Smooth muscle cell (in vitro differentiated cells): Measurements from ENCODE around the gene PFKM. TPM values are rescaled to one million over a fixed set of nuclear protein-coding genes. Genes with fewer than 3 reads are reported as not detected.

Experiments used
- DNase-seq: peaks from one replicate; lab custom pipeline; 2025; ENCODE audit not compliant: unreplicated experiment; lab: John Stamatoyannopoulos, UW
- H2AFZ ChIP-seq: fragments of 200-600 bp; sonication (generic); 2 replicates; pipeline ENCODE4 v1.6.0; 2016; ENCODE audit warnings: antibody characterized with exemption, low read depth, mild to moderate bottlenecking
- H3F3A ChIP-seq: fragments of 200-600 bp; sonication (generic); 2 replicates; pipeline ENCODE4 v1.6.0; 2017; ENCODE audit warnings: antibody characterized with exemption, low read depth
- H3K27ac ChIP-seq: fragments of 200-600 bp; sonication (generic); 2 replicates; pipeline ENCODE4 v1.5.1; 2016; ENCODE audit warnings: low read depth, mild to moderate bottlenecking
- H3K27me3 ChIP-seq: fragments of 200-600 bp; sonication (generic); 2 replicates; pipeline ENCODE4 v1.6.1; 2016; ENCODE audit warnings: low read depth, mild to moderate bottlenecking
- H3K36me3 ChIP-seq: fragments of 200-600 bp; sonication (generic); 2 replicates; pipeline ENCODE4 v1.5.1; 2016; ENCODE audit warnings: low read depth
- H3K4me1 ChIP-seq: fragments of 200-600 bp; sonication (generic); 2 replicates; pipeline ENCODE4 v1.5.1; 2016; ENCODE audit warnings: low read depth
- H3K4me2 ChIP-seq: fragments of 200-600 bp; sonication (generic); 2 replicates; pipeline ENCODE4 v1.6.0; 2016; ENCODE audit warnings: mild to moderate bottlenecking
- H3K4me3 ChIP-seq: fragments of 200-600 bp; sonication (generic); 2 replicates; pipeline ENCODE4 v1.5.1; 2016; ENCODE audit warnings: mild to moderate bottlenecking
- H3K79me2 ChIP-seq: fragments of 200-600 bp; sonication (generic); 2 replicates; pipeline ENCODE4 v1.6.0; 2016; ENCODE audit warnings: low read depth, mild to moderate bottlenecking
- H3K9ac ChIP-seq: fragments of 200-600 bp; sonication (generic); 2 replicates; pipeline ENCODE4 v1.6.0; 2016; ENCODE audit warnings: low read depth
- H3K9me3 ChIP-seq: fragments of 200-600 bp; sonication (generic); replicated peaks from 2 replicates; pipeline ENCODE4 v1.5.1; 2016; ENCODE audit warnings: low read depth
- H4K20me1 ChIP-seq: fragments of 200-600 bp; sonication (generic); 2 replicates; pipeline ENCODE4 v1.6.0; 2016; ENCODE audit warnings: low read depth
- WGBS: methylation state at CpG from one replicate; pipeline ENCODE4 v1.1.7; 2016; ENCODE audit warnings: low lambda C conversion rate; 5-methylcytosine and 5-hydroxymethylcytosine counted together
- microRNA-seq: library from miRNA; unstranded; fragments of <30 nt; microRNA quantifications from one replicate; pipeline ENCODE4, GENCODE V29; 2016; ENCODE audit warnings: borderline number of aligned reads
- polyA plus RNA-seq: library from polyadenylated mRNA; unstranded; fragments of >200 nt; fragmentation: Nextera tagmentation; extraction: Ambion mirVana; gene quantifications from 2 replicates; pipeline ENCODE4 v1.2.1, GENCODE V29; 2016
- small RNA-seq: library from RNA; depleted of rRNA; stranded (forward); fragments of <200 nt; gene quantifications from one replicate; pipeline ENCODE3, GENCODE V24; 2014
- total RNA-seq: library from RNA; depleted of rRNA; stranded (reverse); fragments of >200 nt; gene quantifications from 2 replicates; pipeline ENCODE4 v1.2.3, GENCODE V29; 2014
- TF ChIP-seq, protein P1 (sequence below): fragments of 200-600 bp; sonication (generic); IDR thresholded peaks from 2 replicates; pipeline ENCODE4 v1.5.1; 2017; ENCODE audit warnings: borderline replicate concordance, mild to moderate bottlenecking, antibody characterized with exemption; ENCODE audit not compliant: insufficient read depth, poor library complexity, severe bottlenecking

PFKM gene
- total and polyA plus RNA-seq, 2 experiments from 2014 or later = 26.6 to 37.1 TPM

GRCh38 chr12:48192861-48193260, 73.7 kb downstream of the PFKM start:
- no peak overlapping the region for H3K4me3 ChIP-seq
- no peak for DNase-seq
- no peak overlapping the region for H2AFZ ChIP-seq
- TF ChIP-seq, protein P1, sequence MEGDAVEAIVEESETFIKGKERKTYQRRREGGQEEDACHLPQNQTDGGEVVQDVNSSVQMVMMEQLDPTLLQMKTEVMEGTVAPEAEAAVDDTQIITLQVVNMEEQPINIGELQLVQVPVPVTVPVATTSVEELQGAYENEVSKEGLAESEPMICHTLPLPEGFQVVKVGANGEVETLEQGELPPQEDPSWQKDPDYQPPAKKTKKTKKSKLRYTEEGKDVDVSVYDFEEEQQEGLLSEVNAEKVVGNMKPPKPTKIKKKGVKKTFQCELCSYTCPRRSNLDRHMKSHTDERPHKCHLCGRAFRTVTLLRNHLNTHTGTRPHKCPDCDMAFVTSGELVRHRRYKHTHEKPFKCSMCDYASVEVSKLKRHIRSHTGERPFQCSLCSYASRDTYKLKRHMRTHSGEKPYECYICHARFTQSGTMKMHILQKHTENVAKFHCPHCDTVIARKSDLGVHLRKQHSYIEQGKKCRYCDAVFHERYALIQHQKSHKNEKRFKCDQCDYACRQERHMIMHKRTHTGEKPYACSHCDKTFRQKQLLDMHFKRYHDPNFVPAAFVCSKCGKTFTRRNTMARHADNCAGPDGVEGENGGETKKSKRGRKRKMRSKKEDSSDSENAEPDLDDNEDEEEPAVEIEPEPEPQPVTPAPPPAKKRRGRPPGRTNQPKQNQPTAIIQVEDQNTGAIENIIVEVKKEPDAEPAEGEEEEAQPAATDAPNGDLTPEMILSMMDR = no peak
- no peaks in the 10 kb centered on the region for H3K9me3 ChIP-seq
- H4K20me1 ChIP-seq = no peaks in the 10 kb centered on the region
- H3K79me2 ChIP-seq = no peaks in the 10 kb centered on the region
- 17% methylated on average over 1 of the region's 1 CpG for WGBS
- peak overlapping the region; percentile 54 for H3K27ac ChIP-seq
- peak overlapping the region; percentile 55 for H3K4me2 ChIP-seq
- peaks cover 25% of the 10 kb centered on the region for H3F3A ChIP-seq
- no peak overlapping the region for H3K9ac ChIP-seq
- H3K27me3 ChIP-seq = no peaks in the 10 kb centered on the region
- H3K4me1 ChIP-seq = peaks cover 22% of the 10 kb centered on the region
- no peaks in the 10 kb centered on the region for H3K36me3 ChIP-seq

GRCh38 chr12:48193623-48194022, 74.5 kb downstream of the PFKM start:
- peaks cover 19% of the 10 kb centered on the region for H3F3A ChIP-seq
- H3K79me2 ChIP-seq = no peaks in the 10 kb centered on the region
- H3K9ac ChIP-seq = no peak overlapping the region
- H4K20me1 ChIP-seq = no peaks in the 10 kb centered on the region
- no peak for DNase-seq
- H3K4me3 ChIP-seq = no peak overlapping the region
- H3K36me3 ChIP-seq = no peaks in the 10 kb centered on the region
- H3K9me3 ChIP-seq = no peaks in the 10 kb centered on the region
- peak overlapping the region; percentile 54 for H3K27ac ChIP-seq
- peak overlapping the region; percentile 55 for H3K4me2 ChIP-seq
- no peaks in the 10 kb centered on the region for H3K27me3 ChIP-seq
- TF ChIP-seq, protein P1 = no peak
- no peak overlapping the region for H2AFZ ChIP-seq
- peaks cover 22% of the 10 kb centered on the region for H3K4me1 ChIP-seq
- WGBS = 55% methylated on average over 2 of the region's 2 CpGs

GRCh38 chr12:48194799-48195201, 75.6 kb downstream of the PFKM start:
- Histone ChIP-seq H3K4me3 (no peak overlapping the region), H3K9me3 (no peaks in the 10 kb centered on the region), H3K4me1 (peaks cover 22% of the 10 kb centered on the region), H3K27ac (peak overlapping the region; percentile 54), H3K9ac (peak overlapping the region; percentile 30), H3K27me3 (no peaks in the 10 kb centered on the region), H2AFZ (no peak overlapping the region), H3K79me2 (no peaks in the 10 kb centered on the region), H4K20me1 (no peaks in the 10 kb centered on the region), H3K4me2 (peak overlapping the region; percentile 59), H3F3A (peaks cover 25% of the 10 kb centered on the region), H3K36me3 (no peaks in the 10 kb centered on the region)
- TF ChIP-seq, protein P1 = no peak
- WGBS = 3% methylated on average over 1 of the region's 1 CpG
- DNase-seq = no peak

Small RNA genes lying within 50 kb of the gene (microRNA-seq; reads per million reads assigned to microRNA genes)
- gene MIR6505 = 12.9 reads per million, percentile 18 among the genes with 10 or more reads in this experiment

Small RNA genes lying within 50 kb of the gene (small RNA-seq; reads per million reads assigned to genes)
- gene MIR6505 = 0.45 reads per million, percentile 15 among the genes with 10 or more reads in this experiment
- gene RNU6-1203P = not detected

Other genes starting within 250 kb of the PFKM start
- gene VDR, start 214.4 kb upstream of the PFKM start, total RNA-seq = 6.5 and 16.5 TPM in 2 replicates
- gene VDR, start 214.4 kb upstream of the PFKM start, polyA plus RNA-seq = 6.4 and 8.0 TPM in 2 replicates
- gene TMEM106C, start 155.8 kb upstream of the PFKM start, total RNA-seq = 58.8 and 58.9 TPM in 2 replicates
- gene TMEM106C, start 155.8 kb upstream of the PFKM start, polyA plus RNA-seq = 42.7 and 60.9 TPM in 2 replicates
- gene COL2A1, start 114.9 kb upstream of the PFKM start, total RNA-seq = 1.6 and 8.6 TPM in 2 replicates
- gene COL2A1, start 114.9 kb upstream of the PFKM start, polyA plus RNA-seq = 1.6 and 2.8 TPM in 2 replicates
- gene SENP1, start 13.3 kb upstream of the PFKM start, total RNA-seq = 25.8 and 36.6 TPM in 2 replicates
- gene SENP1, start 13.3 kb upstream of the PFKM start, polyA plus RNA-seq = 6.7 and 7.6 TPM in 2 replicates
- gene ASB8, start 38.2 kb downstream of the PFKM start, total RNA-seq = 26.9 and 31.1 TPM in 2 replicates
- gene ASB8, start 38.2 kb downstream of the PFKM start, polyA plus RNA-seq = 18.0 and 25.4 TPM in 2 replicates
- 23.7 and 36.6 TPM in 2 replicates for gene CCDC184, start 64.3 kb downstream of the PFKM start, total RNA-seq
- 56.1 and 74.1 TPM in 2 replicates for gene CCDC184, start 64.3 kb downstream of the PFKM start, polyA plus RNA-seq
- not detected in 2 replicates for gene OR10AD1, start 83.9 kb downstream of the PFKM start, total RNA-seq
- gene OR10AD1, start 83.9 kb downstream of the PFKM start, polyA plus RNA-seq = not detected in 2 replicates
- 28.1 and 61.4 TPM in 2 replicates for gene ZNF641, start 231.6 kb downstream of the PFKM start, total RNA-seq
- 19.4 and 22.6 TPM in 2 replicates for gene ZNF641, start 231.6 kb downstream of the PFKM start, polyA plus RNA-seq